ENCODE data around the gene TMEM132C. TPM values are rescaled to one million over a fixed set of nuclear protein-coding genes. Genes with fewer than 3 reads are reported as not detected.

TMEM132C gene
- total and polyA plus RNA-seq, 4 donors, result 0.05 to 0.08 (median 0.05) TPM; not detected in 1

DNA sequence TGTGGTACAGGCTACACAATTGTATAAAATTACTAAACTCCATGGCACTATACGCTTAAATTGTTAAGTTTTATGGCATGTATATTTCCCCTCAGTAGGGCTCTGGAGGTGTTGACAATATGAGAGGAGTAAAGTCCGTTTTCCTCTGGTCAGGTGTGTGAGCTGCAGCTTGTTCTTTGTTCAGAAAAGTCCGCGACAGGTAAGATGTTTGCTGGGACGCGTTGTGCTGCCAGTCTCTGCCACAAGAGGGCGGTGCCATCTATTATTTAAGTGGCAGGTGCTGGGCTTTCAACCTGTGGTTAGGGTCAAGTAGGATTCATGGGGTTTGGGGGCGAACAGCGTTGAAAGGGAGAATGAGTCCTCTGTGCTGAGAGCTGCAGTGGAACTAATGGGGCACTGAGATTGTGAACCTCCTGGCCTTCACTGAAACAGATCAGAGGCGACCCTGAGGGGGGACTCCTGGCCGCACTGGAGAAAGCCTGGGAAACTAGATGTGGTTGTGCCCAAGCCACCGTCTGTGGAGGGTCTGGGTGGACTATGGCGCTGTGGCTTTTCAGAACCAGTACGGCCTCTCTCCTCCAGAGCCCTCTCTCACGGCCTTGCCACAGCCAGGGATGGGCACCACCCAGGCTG is 377.8 kb downstream of the TMEM132C start:
- no peak overlapping the region for H3K4me3 ChIP-seq (ENCODE audit: low read depth in 1 of 3, low read length in 3 of 3)
- peak; percentile 57 to 74 for TF ChIP-seq RAD21 (IDR thresholded peaks at IDR 0.05)
- TF ChIP-seq, protein P1, sequence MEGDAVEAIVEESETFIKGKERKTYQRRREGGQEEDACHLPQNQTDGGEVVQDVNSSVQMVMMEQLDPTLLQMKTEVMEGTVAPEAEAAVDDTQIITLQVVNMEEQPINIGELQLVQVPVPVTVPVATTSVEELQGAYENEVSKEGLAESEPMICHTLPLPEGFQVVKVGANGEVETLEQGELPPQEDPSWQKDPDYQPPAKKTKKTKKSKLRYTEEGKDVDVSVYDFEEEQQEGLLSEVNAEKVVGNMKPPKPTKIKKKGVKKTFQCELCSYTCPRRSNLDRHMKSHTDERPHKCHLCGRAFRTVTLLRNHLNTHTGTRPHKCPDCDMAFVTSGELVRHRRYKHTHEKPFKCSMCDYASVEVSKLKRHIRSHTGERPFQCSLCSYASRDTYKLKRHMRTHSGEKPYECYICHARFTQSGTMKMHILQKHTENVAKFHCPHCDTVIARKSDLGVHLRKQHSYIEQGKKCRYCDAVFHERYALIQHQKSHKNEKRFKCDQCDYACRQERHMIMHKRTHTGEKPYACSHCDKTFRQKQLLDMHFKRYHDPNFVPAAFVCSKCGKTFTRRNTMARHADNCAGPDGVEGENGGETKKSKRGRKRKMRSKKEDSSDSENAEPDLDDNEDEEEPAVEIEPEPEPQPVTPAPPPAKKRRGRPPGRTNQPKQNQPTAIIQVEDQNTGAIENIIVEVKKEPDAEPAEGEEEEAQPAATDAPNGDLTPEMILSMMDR (IDR thresholded peaks at IDR 0.05; ENCODE audit: low read depth, low read length, missing input control), result peak; percentile 58
- TF ChIP-seq, protein P2, sequence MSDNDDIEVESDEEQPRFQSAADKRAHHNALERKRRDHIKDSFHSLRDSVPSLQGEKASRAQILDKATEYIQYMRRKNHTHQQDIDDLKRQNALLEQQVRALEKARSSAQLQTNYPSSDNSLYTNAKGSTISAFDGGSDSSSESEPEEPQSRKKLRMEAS (IDR thresholded peaks at IDR 0.05), result no peak
- WGBS, result 48% methylated on average over 15 of the region's 15 CpGs
- DNase-seq (ENCODE audit: low spot score), result peak; percentile 46
- H3K36me3 ChIP-seq (ENCODE audit: control insufficient read depth in 4 of 4, insufficient read depth in 3 of 4, low read depth in 1 of 4, low read length in 3 of 4), result no peaks in the 10 kb centered on the region
- H3K9ac ChIP-seq (ENCODE audit: low read depth in 1 of 2, low read length in 2 of 2), result no peak overlapping the region
- peaks cover 0 to 4% (median 1%) of the 10 kb centered on the region in 4 donors for H3K9me3 ChIP-seq (ENCODE audit: control insufficient read depth in 4 of 4, low read length in 3 of 4)
- no peak overlapping the region for H3K27ac ChIP-seq (ENCODE audit: low read depth in 1 of 2, low read length in 2 of 2)
- H3K27me3 ChIP-seq (ENCODE audit: control insufficient read depth in 4 of 4, insufficient read depth in 4 of 4, low read length in 3 of 4), result no peaks in the 10 kb centered on the region
- H3K4me1 ChIP-seq (ENCODE audit: control insufficient read depth in 4 of 4, insufficient read depth in 4 of 4, low read length in 3 of 4), result no peaks in the 10 kb centered on the region

DNA sequence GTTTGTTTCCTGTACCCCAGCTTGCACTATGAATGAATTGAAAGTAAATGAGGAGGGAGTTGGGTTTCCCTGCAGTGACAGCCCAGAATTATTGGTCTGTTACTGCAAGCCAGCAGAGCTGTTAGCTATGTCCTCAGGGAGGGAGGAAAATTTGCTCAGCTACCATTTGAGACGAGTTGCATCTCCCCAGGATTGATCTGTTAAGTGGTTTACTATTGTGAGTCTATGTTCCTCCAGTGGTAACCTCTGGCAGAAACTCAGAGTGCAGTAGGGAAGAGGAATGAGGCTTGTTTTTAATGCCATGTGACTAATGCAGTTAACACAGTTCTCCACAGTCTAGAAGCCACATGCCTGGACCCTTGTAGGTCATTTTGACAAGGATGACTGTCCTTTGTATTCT is 382.9 kb downstream of the TMEM132C start:
- Histone ChIP-seq H3K36me3 (ENCODE audit: control insufficient read depth in 4 of 4, insufficient read depth in 3 of 4, low read depth in 1 of 4, low read length in 3 of 4) (no peaks in the 10 kb centered on the region), H3K27me3 (ENCODE audit: control insufficient read depth in 4 of 4, insufficient read depth in 4 of 4, low read length in 3 of 4) (peaks cover 0 to 2% (median 0%) of the 10 kb centered on the region in 4 donors), H3K27ac (ENCODE audit: low read depth in 1 of 2, low read length in 2 of 2) (no peak overlapping the region), H3K4me3 (ENCODE audit: low read depth in 1 of 3, low read length in 3 of 3) (no peak overlapping the region), H3K9ac (ENCODE audit: low read depth in 1 of 2, low read length in 2 of 2) (no peak overlapping the region), H3K9me3 (ENCODE audit: control insufficient read depth in 4 of 4, low read length in 3 of 4) (peaks cover 0 to 4% (median 1%) of the 10 kb centered on the region in 4 donors), H3K4me1 (ENCODE audit: control insufficient read depth in 4 of 4, insufficient read depth in 4 of 4, low read length in 3 of 4) (no peaks in the 10 kb centered on the region)
- WGBS, result 18% methylated on average over 1 of the region's 1 CpG
- DNase-seq (ENCODE audit: low spot score), result no peak
- TF ChIP-seq FOXA1 (IDR thresholded peaks at IDR 0.05) (no peak), RAD21 (IDR thresholded peaks at IDR 0.05) (no peak), NR2F2 (IDR thresholded peaks at IDR 0.05) (no peak), TAF1 (conservative IDR thresholded peaks at IDR 0.05) (no peak), HNF4A (conservative IDR thresholded peaks at IDR 0.05) (no peak), RXRA (IDR thresholded peaks at IDR 0.05) (no peak), EGR1 (IDR thresholded peaks at IDR 0.05; ENCODE audit: low read depth in 2 of 2) (no peak), HNF4G (IDR thresholded peaks at IDR 0.05) (no peak)
- TF ChIP-seq, protein P3, sequence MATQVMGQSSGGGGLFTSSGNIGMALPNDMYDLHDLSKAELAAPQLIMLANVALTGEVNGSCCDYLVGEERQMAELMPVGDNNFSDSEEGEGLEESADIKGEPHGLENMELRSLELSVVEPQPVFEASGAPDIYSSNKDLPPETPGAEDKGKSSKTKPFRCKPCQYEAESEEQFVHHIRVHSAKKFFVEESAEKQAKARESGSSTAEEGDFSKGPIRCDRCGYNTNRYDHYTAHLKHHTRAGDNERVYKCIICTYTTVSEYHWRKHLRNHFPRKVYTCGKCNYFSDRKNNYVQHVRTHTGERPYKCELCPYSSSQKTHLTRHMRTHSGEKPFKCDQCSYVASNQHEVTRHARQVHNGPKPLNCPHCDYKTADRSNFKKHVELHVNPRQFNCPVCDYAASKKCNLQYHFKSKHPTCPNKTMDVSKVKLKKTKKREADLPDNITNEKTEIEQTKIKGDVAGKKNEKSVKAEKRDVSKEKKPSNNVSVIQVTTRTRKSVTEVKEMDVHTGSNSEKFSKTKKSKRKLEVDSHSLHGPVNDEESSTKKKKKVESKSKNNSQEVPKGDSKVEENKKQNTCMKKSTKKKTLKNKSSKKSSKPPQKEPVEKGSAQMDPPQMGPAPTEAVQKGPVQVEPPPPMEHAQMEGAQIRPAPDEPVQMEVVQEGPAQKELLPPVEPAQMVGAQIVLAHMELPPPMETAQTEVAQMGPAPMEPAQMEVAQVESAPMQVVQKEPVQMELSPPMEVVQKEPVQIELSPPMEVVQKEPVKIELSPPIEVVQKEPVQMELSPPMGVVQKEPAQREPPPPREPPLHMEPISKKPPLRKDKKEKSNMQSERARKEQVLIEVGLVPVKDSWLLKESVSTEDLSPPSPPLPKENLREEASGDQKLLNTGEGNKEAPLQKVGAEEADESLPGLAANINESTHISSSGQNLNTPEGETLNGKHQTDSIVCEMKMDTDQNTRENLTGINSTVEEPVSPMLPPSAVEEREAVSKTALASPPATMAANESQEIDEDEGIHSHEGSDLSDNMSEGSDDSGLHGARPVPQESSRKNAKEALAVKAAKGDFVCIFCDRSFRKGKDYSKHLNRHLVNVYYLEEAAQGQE (IDR thresholded peaks at IDR 0.05), result no peak
- TF ChIP-seq, protein P4, sequence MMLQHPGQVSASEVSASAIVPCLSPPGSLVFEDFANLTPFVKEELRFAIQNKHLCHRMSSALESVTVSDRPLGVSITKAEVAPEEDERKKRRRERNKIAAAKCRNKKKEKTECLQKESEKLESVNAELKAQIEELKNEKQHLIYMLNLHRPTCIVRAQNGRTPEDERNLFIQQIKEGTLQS (IDR thresholded peaks at IDR 0.05), result no peak

Data from liver (tissue), 9 donors.